ENCODE measurements around the gene SRMS. TPM values are rescaled to one million over a fixed set of nuclear protein-coding genes. Genes with fewer than 3 reads are reported as not detected.

Gene SRMS
- total and polyA plus RNA-seq, 2 of the 13 experiments (the other 11 are each of a cell fraction or from before 2014, with no cell fraction given), result not detected

DNA sequence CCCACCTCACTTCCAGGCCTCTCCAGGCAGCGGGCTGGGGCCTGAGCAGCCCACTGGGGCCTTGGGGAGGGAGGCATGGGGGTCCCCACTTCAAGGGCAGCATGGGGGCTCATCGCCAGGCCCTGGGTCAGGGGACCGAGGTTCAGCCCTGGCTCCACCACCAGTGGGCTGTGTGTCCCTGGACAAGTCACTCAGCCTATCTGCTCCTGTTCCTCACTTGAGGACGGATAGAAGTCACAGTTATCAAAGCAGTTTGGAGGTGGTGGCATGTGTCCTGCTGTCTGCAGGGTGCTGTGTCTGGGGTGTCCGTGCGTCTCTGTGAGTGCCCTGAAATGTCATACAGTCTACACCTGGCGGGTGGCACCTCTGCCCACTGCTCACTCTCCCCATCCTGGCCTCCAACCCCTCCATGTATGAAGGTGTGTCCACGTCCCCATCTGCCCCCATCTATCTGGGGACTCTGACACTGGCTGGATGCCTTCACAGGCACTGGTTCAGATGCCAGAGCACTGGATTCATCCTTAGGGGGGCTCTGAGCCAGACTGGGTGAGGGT, 52.3 kb downstream of the SRMS start:
- Histone ChIP-seq H4K20me1 (ENCODE audit: insufficient read depth, low read length) (peaks cover 6% of the 10 kb centered on the region; the same call in 1 of the 2 replicates), H2AFZ (ENCODE audit: low read length) (no peak overlapping the region), H3K27me3 (ENCODE audit: control insufficient read depth in 1 of 2, insufficient read depth in 2 of 2, low read length in 2 of 2) (peaks cover 33 to 66% of the 10 kb centered on the region in 2 experiments), H3K27ac (ENCODE audit: extremely low read length, insufficient read depth, low read length) (no peak overlapping the region), H3K9ac (ENCODE audit: insufficient read depth, low read depth, low read length) (no peak overlapping the region), H3K4me1 (ENCODE audit: insufficient read depth, low read length) (peaks cover 8% of the 10 kb centered on the region; the same call in 1 of the 2 replicates), H3K9me3 (ENCODE audit: low read length) (no peaks in the 10 kb centered on the region), H3K79me2 (ENCODE audit: insufficient read depth, low read length) (no peaks in the 10 kb centered on the region), H3K4me3 (replicated peaks in 1 of 3; ENCODE audit: insufficient read depth in 1 of 3, low read depth in 2 of 3, low read length in 3 of 3) (no peak overlapping the region), H3K4me2 (ENCODE audit: low read depth, low read length) (no peak overlapping the region), H3K36me3 (replicated peaks in 1 of 2; ENCODE audit: control insufficient read depth in 1 of 2, insufficient read depth in 2 of 2, low read length in 2 of 2) (no peaks in the 10 kb centered on the region)
- WGBS (ENCODE audit: low lambda C conversion rate), result 18% methylated on average over 7 of the region's 8 CpGs
- POLR2A ChIA-PET, result no interaction called here
- BruUV-seq (replicated peaks), result no TSS peak
- DNase-seq (ENCODE audit: low spot score), result no peak
- TF ChIP-seq XRCC5 (optimal IDR thresholded peaks at IDR 0.05; ENCODE audit: low read length), result no peak
- 0 out of 2 replicates have a peak, but pooled peaks have one; percentile 7 for TF ChIP-seq TBX2 (CRISPR knock-in tag; IDR thresholded peaks at IDR 0.05; ENCODE audit: borderline replicate concordance)
- no peak for TF ChIP-seq SOX5 (CRISPR knock-in tag; IDR thresholded peaks at IDR 0.05; ENCODE audit: borderline replicate concordance)
- TF ChIP-seq ZNF660 (CRISPR knock-in tag; IDR thresholded peaks at IDR 0.05; ENCODE audit: borderline replicate concordance, low read depth), result no peak
- TF ChIP-seq CEBPB (IDR thresholded peaks at IDR 0.05; ENCODE audit: borderline replicate concordance, low read depth, low read length), result no peak
- TF ChIP-seq AGO1 (IDR thresholded peaks at IDR 0.05; ENCODE audit: low read depth, low read length, poor library complexity, severe bottlenecking), result no peak
- no peak for TF ChIP-seq DRAP1 (CRISPR knock-in tag; IDR thresholded peaks at IDR 0.05)
- TF ChIP-seq ZMYM3 (CRISPR knock-in tag; IDR thresholded peaks at IDR 0.05), result 0 out of 2 replicates have a peak, but pooled peaks have one; percentile 13
- no peak for TF ChIP-seq ZNF225 (CRISPR knock-in tag; IDR thresholded peaks at IDR 0.05)
- no peak for TF ChIP-seq RXRB (CRISPR knock-in tag; IDR thresholded peaks at IDR 0.05; ENCODE audit: borderline replicate concordance)
- TF ChIP-seq NR2F2 (IDR thresholded peaks at IDR 0.05; ENCODE audit: borderline replicate concordance, low read depth), result no peak
- TF ChIP-seq HDAC6 (IDR thresholded peaks at IDR 0.05; ENCODE audit: low read depth, low read length), result no peak
- TF ChIP-seq ZSCAN20 (CRISPR knock-in tag; IDR thresholded peaks at IDR 0.05; ENCODE audit: borderline replicate concordance), result no peak
- TF ChIP-seq ZNF768 (CRISPR knock-in tag; IDR thresholded peaks at IDR 0.05), result peak; percentile 87
- TF ChIP-seq ZNF564 (CRISPR knock-in tag; IDR thresholded peaks at IDR 0.05), result no peak
- TF ChIP-seq ZNF17 (CRISPR knock-in tag; IDR thresholded peaks at IDR 0.05), result no peak
- TF ChIP-seq ZNF766 (CRISPR knock-in tag; IDR thresholded peaks at IDR 0.05; ENCODE audit: borderline replicate concordance), result no peak
- no peak for TF ChIP-seq ZNF337 (CRISPR knock-in tag; IDR thresholded peaks at IDR 0.05; ENCODE audit: borderline replicate concordance, low read depth)
- no peak for TF ChIP-seq E2F1 (CRISPR knock-in tag; IDR thresholded peaks at IDR 0.05)
- no peak for TF ChIP-seq ZNF253 (CRISPR knock-in tag; IDR thresholded peaks at IDR 0.05; ENCODE audit: borderline replicate concordance)
- TF ChIP-seq CREB3 (CRISPR knock-in tag; IDR thresholded peaks at IDR 0.05), result no peak
- no peak for TF ChIP-seq RFX1 (IDR thresholded peaks at IDR 0.05)
- no peak for TF ChIP-seq SMYD3 (CRISPR knock-in tag; IDR thresholded peaks at IDR 0.05)
- no peak for TF ChIP-seq JUND (CRISPR knock-in tag; IDR thresholded peaks at IDR 0.05)
- no peak for TF ChIP-seq ZC3H13 (CRISPR knock-in tag; IDR thresholded peaks at IDR 0.05)
- no peak for FAIRE-seq
- intact Hi-C loops (cut with micrococcal nuclease; ENCODE audit: unreplicated experiment) (no loop called here), in situ Hi-C loops (cut with HindIII; ENCODE audit: extremely low pct_ligation_motif_present, low pct_unique_long_range_greater_than_20kb) (no loop called here)
- ATAC-seq, result no peak
- CTCF ChIA-PET (ENCODE audit: low intra/inter-chr PET ratio, low total read pairs), result interaction anchor here (1.4 kb wide), 1 partner anchor 24 kb away, joined by 4 read pairs; no protein-coding TSS in a partner anchor
